ENCODE measurements around the gene C5AR2.
"Not testable (repeated sequence)": the region's sequence is repeated elsewhere in the genome, so short reads cannot be mapped to it uniquely, and the experiment has no call there.

C5AR2 gene

GRCh38 chr19:47331931-47332547 is at the start of gene C5AR2:
Gene C5AR2, plus strand, starts transcription at chr19:47332175. Its CDS starts 8,625 bp downstream, at chr19:47340800.
- peak; percentile 24 for DNase-seq (ENCODE audit: low read depth)
- peak within 1 kb of the TSS; percentile 26 for H3K4me3 ChIP-seq (ENCODE audit: low read length)
- TF ChIP-seq, protein P1, sequence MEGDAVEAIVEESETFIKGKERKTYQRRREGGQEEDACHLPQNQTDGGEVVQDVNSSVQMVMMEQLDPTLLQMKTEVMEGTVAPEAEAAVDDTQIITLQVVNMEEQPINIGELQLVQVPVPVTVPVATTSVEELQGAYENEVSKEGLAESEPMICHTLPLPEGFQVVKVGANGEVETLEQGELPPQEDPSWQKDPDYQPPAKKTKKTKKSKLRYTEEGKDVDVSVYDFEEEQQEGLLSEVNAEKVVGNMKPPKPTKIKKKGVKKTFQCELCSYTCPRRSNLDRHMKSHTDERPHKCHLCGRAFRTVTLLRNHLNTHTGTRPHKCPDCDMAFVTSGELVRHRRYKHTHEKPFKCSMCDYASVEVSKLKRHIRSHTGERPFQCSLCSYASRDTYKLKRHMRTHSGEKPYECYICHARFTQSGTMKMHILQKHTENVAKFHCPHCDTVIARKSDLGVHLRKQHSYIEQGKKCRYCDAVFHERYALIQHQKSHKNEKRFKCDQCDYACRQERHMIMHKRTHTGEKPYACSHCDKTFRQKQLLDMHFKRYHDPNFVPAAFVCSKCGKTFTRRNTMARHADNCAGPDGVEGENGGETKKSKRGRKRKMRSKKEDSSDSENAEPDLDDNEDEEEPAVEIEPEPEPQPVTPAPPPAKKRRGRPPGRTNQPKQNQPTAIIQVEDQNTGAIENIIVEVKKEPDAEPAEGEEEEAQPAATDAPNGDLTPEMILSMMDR (conservative IDR thresholded peaks at IDR 0.05; ENCODE audit: low read length): no peak

DNA sequence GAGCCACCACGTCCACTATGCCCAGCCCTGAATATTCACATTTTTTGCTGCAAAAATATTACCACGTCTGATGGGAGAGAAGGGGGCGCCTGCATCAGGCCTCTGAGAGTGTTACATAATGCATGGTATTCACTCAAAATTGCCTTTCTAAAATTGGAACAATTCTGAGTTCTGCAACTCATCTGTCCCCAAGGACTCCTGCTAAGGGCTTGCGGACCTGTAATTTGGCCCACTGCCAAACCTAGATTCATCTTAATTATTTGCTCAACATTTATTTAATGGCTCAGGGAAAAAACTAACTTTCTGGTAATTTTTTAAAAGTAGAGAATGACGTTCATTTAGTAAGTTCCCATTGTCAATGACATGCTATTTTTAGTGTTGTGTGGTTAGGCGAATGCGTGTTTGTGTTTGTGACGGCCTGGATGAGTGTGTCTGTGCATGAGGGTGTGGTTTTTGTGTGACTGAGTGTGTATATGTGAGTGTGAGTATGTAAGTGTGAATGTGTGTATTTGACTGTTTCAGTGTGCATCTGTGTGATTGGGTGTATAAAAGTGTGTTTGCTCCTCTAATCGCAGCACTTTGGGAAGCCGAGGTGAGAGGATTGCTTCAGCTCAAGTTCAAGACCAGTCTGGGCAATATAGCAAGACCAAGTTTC is 48.4 kb upstream of the C5AR2 start:
- TF ChIP-seq, protein P1 (conservative IDR thresholded peaks at IDR 0.05; ENCODE audit: low read length): no peak

DNA sequence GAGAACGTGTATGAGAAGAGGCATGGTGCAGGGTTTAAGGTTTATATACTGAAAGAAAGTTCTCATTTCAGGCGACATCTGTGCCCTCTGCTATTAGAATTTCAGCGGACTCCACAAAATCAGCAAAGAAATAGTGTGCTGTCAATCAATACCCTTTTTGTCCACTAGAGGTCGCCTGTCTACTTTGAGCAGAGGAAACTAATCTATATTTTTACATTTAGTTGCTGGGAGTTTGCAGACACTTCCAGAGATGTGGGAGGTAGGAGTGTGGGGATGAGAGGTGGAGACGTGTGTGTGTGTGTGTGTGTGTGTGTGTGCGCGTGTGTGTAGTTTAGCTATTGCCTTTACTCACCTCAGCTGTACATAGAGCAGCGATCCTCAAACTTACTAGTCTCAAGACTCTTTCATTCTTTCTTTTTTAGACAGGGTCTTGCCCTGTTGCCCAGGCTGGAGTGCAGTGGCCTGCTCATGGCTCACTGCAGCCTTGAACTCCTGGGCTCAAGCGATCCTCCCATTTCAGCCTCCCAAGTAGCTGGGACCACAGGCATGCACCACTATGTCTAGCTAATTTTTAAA is 47.6 kb upstream of the C5AR2 start:
- DNase-seq (ENCODE audit: low read depth): peak; percentile 62
- no peak overlapping the region for H3K4me3 ChIP-seq (ENCODE audit: low read length)
- TF ChIP-seq, protein P1 (conservative IDR thresholded peaks at IDR 0.05; ENCODE audit: low read length): peak; percentile 92

More for the DNA sequence above, 48.4 kb upstream of the C5AR2 start:
- DNase-seq (ENCODE audit: low read depth): no peak
- H3K4me3 ChIP-seq (ENCODE audit: low read length): no peak overlapping the region

DNA sequence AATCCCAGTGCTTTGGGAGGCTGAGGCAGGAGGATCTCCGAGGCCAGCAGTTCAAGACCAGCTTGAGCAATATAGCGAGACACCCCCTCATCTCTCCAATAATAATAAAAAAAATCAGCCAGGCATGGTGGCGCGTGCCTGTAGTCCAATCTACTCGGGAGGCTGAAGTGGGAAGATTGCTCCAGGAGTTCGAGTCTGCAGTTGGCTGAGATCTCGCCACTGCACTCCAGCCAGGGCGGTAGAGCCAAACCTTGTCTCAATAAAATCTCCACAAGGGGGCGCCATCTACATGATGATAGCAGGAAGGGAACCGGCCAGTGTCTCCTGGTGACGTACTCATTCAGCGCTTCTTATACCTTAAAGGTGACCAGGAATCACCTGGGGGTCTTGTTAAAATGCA is 35.9 kb upstream of the C5AR2 start:
- TF ChIP-seq, protein P1 (conservative IDR thresholded peaks at IDR 0.05; ENCODE audit: low read length): peak; percentile 78
- H3K4me3 ChIP-seq (ENCODE audit: low read length): no peak overlapping the region
- peak; percentile 69 for DNase-seq (ENCODE audit: low read depth)

GRCh38 chr19:47300867-47301266 is 31.1 kb upstream of the C5AR2 start:
- not testable (repeated sequence) for H3K4me3 ChIP-seq (ENCODE audit: low read length); DNase-seq (ENCODE audit: low read depth)

DNA sequence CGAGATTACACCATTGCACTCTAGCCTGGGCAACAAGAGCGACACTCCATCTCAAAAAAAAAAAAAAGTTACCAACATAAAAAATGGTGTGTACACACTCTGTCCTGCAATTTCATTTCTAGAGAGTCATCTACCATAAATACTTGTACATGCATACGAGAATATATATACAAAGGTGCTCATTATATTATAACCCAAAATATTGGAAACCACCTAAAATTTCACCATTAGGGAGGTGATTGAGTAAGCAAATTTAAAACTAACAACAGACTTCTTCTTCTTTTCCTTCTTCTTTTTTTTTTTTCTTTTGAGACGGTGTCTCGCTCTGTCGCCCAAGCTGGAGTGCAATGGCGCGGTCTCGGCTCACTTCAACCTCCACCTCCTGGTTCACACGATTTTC is 29.7 kb upstream of the C5AR2 start:
- no peak for DNase-seq (ENCODE audit: low read depth)
- H3K4me3 ChIP-seq (ENCODE audit: low read length): no peak overlapping the region
- TF ChIP-seq, protein P1 (conservative IDR thresholded peaks at IDR 0.05; ENCODE audit: low read length): no peak

- no peak overlapping the region for H3K4me3 ChIP-seq (ENCODE audit: low read length)
- DNase-seq (ENCODE audit: low read depth): no peak
- TF ChIP-seq, protein P1 (conservative IDR thresholded peaks at IDR 0.05; ENCODE audit: low read length): no peak
Observed at GRCh38 chr19:47303966-47304365, 28.0 kb upstream of the C5AR2 start.

All from AG10803 (cell line).